Nephron progenitor cell (in vitro differentiated cells): ENCODE measurements around the gene PLD6.
"Not testable (repeated sequence)": the region's sequence is repeated elsewhere in the genome, so short reads cannot be mapped to it uniquely, and the experiment has no call there.

Source experiments
- DNase-seq: peaks from one replicate; pipeline ENCODE4 v3.0.0; 2021
- H3K27ac Mint-ChIP-seq: 2 replicates; pipeline ENCODE4 v1.8.0; 2021; ENCODE audit warnings: mild to moderate bottlenecking, moderate library complexity, mixed read lengths
- H3K27me3 Mint-ChIP-seq: 2 replicates; pipeline ENCODE4 v1.8.0; 2021; ENCODE audit warnings: mild to moderate bottlenecking, low read depth, mixed read lengths; ENCODE audit not compliant: poor library complexity
- H3K36me3 Mint-ChIP-seq: 2 replicates; pipeline ENCODE4 v1.8.0; 2021; ENCODE audit warnings: low read depth, mixed read lengths
- H3K4me1 Mint-ChIP-seq: 2 replicates; pipeline ENCODE4 v1.8.0; 2021; ENCODE audit warnings: mixed read lengths
- H3K4me3 Mint-ChIP-seq: 2 replicates; pipeline ENCODE4 v1.8.0; 2021; ENCODE audit warnings: mild to moderate bottlenecking, moderate library complexity, mixed read lengths
- H3K9me3 Mint-ChIP-seq: 2 replicates; pipeline ENCODE4 v1.8.0; 2021; ENCODE audit warnings: mild to moderate bottlenecking, moderate library complexity, mixed read lengths
- TF ChIP-seq, protein P1 (sequence below): fragments of 200-600 bp; sonication (generic); IDR thresholded peaks from 2 replicates; pipeline ENCODE4 v1.5.0; 2021; ENCODE audit warnings: antibody characterized with exemption

Gene PLD6

GRCh38 chr17:17159571-17159970 is 46.6 kb downstream of the PLD6 start:
- no peaks in the 10 kb centered on the region for H3K27me3 Mint-ChIP-seq
- no peak overlapping the region for H3K4me3 Mint-ChIP-seq
- peaks cover 8% of the 10 kb centered on the region for H3K4me1 Mint-ChIP-seq
- DNase-seq, result no peak
- TF ChIP-seq, protein P1, sequence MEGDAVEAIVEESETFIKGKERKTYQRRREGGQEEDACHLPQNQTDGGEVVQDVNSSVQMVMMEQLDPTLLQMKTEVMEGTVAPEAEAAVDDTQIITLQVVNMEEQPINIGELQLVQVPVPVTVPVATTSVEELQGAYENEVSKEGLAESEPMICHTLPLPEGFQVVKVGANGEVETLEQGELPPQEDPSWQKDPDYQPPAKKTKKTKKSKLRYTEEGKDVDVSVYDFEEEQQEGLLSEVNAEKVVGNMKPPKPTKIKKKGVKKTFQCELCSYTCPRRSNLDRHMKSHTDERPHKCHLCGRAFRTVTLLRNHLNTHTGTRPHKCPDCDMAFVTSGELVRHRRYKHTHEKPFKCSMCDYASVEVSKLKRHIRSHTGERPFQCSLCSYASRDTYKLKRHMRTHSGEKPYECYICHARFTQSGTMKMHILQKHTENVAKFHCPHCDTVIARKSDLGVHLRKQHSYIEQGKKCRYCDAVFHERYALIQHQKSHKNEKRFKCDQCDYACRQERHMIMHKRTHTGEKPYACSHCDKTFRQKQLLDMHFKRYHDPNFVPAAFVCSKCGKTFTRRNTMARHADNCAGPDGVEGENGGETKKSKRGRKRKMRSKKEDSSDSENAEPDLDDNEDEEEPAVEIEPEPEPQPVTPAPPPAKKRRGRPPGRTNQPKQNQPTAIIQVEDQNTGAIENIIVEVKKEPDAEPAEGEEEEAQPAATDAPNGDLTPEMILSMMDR, result no peak
- no peaks in the 10 kb centered on the region for H3K9me3 Mint-ChIP-seq
- peaks cover 47% of the 10 kb centered on the region for H3K36me3 Mint-ChIP-seq
- H3K27ac Mint-ChIP-seq, result no peak overlapping the region

- not testable (repeated sequence) for H3K4me1 Mint-ChIP-seq, H3K4me3 Mint-ChIP-seq, H3K9me3 Mint-ChIP-seq, H3K27ac Mint-ChIP-seq, DNase-seq, H3K27me3 Mint-ChIP-seq
- H3K36me3 Mint-ChIP-seq, result peaks cover 47% of the 10 kb centered on the region
These were observed 47.6 kb downstream of the PLD6 start for GRCh38 chr17:17158506-17158905.

- Mint-ChIP-seq H3K36me3 (peaks cover 55% of the 10 kb centered on the region), H3K27ac (peak overlapping the region; percentile 53), H3K4me3 (no peak overlapping the region), H3K9me3 (no peaks in the 10 kb centered on the region), H3K27me3 (no peaks in the 10 kb centered on the region), H3K4me1 (no peaks in the 10 kb centered on the region)
- TF ChIP-seq, protein P1, result no peak
- no peak for DNase-seq
These were observed 49.1 kb downstream of the PLD6 start for GRCh38 chr17:17157041-17157440.

GRCh38 chr17:17156511-17156910 is 49.6 kb downstream of the PLD6 start:
- Mint-ChIP-seq H3K4me1 (no peaks in the 10 kb centered on the region), H3K27ac (peak overlapping the region; percentile 53)

GRCh38 chr17:17156107-17156506 is 50.0 kb downstream of the PLD6 start:
- TF ChIP-seq, protein P1, result no peak
- Mint-ChIP-seq H3K4me1 (no peaks in the 10 kb centered on the region), H3K9me3 (no peaks in the 10 kb centered on the region), H3K4me3 (no peak overlapping the region), H3K36me3 (peaks cover 46% of the 10 kb centered on the region), H3K27me3 (no peaks in the 10 kb centered on the region), H3K27ac (no peak overlapping the region)
- DNase-seq, result no peak

More at GRCh38 chr17:17156511-17156910, 49.6 kb downstream of the PLD6 start:
- DNase-seq, result no peak
- Mint-ChIP-seq H3K9me3 (no peaks in the 10 kb centered on the region), H3K4me3 (no peak overlapping the region), H3K36me3 (peaks cover 50% of the 10 kb centered on the region), H3K27me3 (no peaks in the 10 kb centered on the region)
- TF ChIP-seq, protein P1, result no peak

DNA sequence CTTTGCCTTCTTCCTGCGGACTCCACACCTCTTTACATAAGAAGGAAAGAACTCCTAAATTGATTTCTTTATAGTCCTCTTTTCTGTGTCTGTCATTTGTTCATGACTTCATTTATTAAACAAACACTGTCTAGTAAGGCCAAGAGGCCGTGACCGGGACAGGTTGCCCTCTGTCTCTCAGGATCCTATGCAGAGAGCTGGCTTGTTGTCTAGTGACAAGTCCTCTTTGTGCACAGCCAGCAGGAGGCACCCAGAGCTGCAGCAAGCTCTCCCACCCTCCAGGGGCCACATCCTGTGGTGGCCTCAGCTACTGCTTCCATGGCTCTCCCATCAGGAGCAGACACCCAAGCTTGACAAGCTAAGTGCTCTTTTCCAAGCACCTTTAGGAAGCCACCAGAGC is 50.6 kb downstream of the PLD6 start:
- TF ChIP-seq, protein P1, result no peak
- Mint-ChIP-seq H3K9me3 (no peaks in the 10 kb centered on the region), H3K4me3 (no peak overlapping the region), H3K27me3 (no peaks in the 10 kb centered on the region), H3K27ac (peak overlapping the region; percentile 29), H3K36me3 (peaks cover 45% of the 10 kb centered on the region), H3K4me1 (no peaks in the 10 kb centered on the region)
- no peak for DNase-seq
